ENCODE results near the gene GRHPR. TPM values are rescaled to one million over a fixed set of nuclear protein-coding genes. Genes with fewer than 3 reads are reported as not detected.

The GRHPR gene
- total and polyA plus RNA-seq, 2 of the 8 experiments (the other 6 are each of a cell fraction or from before 2014, with no cell fraction given): 97.0 to 201 TPM

- Histone ChIP-seq H3K4me2 (ENCODE audit: insufficient read depth in 1 of 2, low read depth in 2 of 2, low read length in 2 of 2) (no peak overlapping the region), H3K14ac (ENCODE audit: insufficient read length) (no peak overlapping the region), H4K20me1 (replicated peaks in 1 of 2; ENCODE audit: control insufficient read depth in 1 of 2, insufficient read depth in 2 of 2, low read length in 2 of 2) (no peaks in the 10 kb centered on the region), H3K27ac (ENCODE audit: low read depth, low read length) (no peak overlapping the region), H2BK20ac (ENCODE audit: low read length) (no peak overlapping the region), H3K79me1 (ENCODE audit: low read depth, low read length) (no peaks in the 10 kb centered on the region), H2BK5ac (ENCODE audit: low read depth, low read length) (no peak overlapping the region), H2BK15ac (ENCODE audit: low read length) (no peak overlapping the region), H3K79me2 (ENCODE audit: control insufficient read depth in 1 of 2, insufficient read depth in 2 of 2, low read length in 2 of 2) (no peaks in the 10 kb centered on the region), H3K36me3 (ENCODE audit: control insufficient read depth in 2 of 4, insufficient read depth in 4 of 4, low read length in 3 of 4) (no peaks in the 10 kb centered on the region), H2BK12ac (ENCODE audit: low read depth, low read length) (no peak overlapping the region), H3K9ac (replicated peaks in 1 of 4; ENCODE audit: extremely low read depth in 1 of 4, low read depth in 3 of 4, low read length in 3 of 4) (no peak overlapping the region), H3K27me3 (replicated peaks in 1 of 4; ENCODE audit: control insufficient read depth in 3 of 4, extremely low read depth in 1 of 4, insufficient read depth in 3 of 4, low read length in 3 of 4) (no peaks in the 10 kb centered on the region), H3K56ac (replicated peaks; ENCODE audit: insufficient read length, low read depth, low read length) (no peak overlapping the region), H3K18ac (ENCODE audit: extremely low read depth, low read length) (no peak overlapping the region), H3K23me2 (ENCODE audit: low read depth, low read length) (no peaks in the 10 kb centered on the region; the same call in 1 of the 2 replicates), H2BK120ac (replicated peaks; ENCODE audit: low read depth, low read length) (no peak overlapping the region), H3K23ac (ENCODE audit: insufficient read length) (no peak overlapping the region), H3K9me3 (ENCODE audit: insufficient read depth in 2 of 2, low read depth in 1 of 2, low read length in 1 of 2) (no peaks in the 10 kb centered on the region), H4K8ac (ENCODE audit: extremely low read depth, insufficient read depth, low read length) (no peak overlapping the region), H2AK5ac (ENCODE audit: low read depth, low read length) (no peak overlapping the region), H3K4me3 (ENCODE audit: extremely low read depth in 1 of 4, insufficient read depth in 2 of 4, low read depth in 3 of 4, low read length in 4 of 4) (no peak overlapping the region), H3K4me1 (replicated peaks in 1 of 4; ENCODE audit: control insufficient read depth in 3 of 4, insufficient read depth in 4 of 4, low read length in 3 of 4) (no peaks in the 10 kb centered on the region), H3K4ac (replicated peaks; ENCODE audit: insufficient read length, low read depth, low read length) (no peak overlapping the region), H4K91ac (replicated peaks; ENCODE audit: insufficient read length, low read length) (no peak overlapping the region), H4K5ac (ENCODE audit: insufficient read length, low read depth, low read length) (no peak overlapping the region), H2AFZ (ENCODE audit: low read length) (no peak overlapping the region)
- WGBS, 2 experiments (ENCODE audit: extremely low coverage in 1 of 2, insufficient coverage in 1 of 2, insufficient read length in 1 of 2, insufficient replicate concordance in 2 of 2, low coverage in 1 of 2, low lambda C conversion rate in 2 of 2, missing lambda C conversion rate in 1 of 2): 93% methylated on average over 5 of the region's 5 CpGs; no CpG with 5 or more reads in 1 of the 2 experiments
- DNase-seq (ENCODE audit: low read depth in 1 of 2, low spot score in 2 of 2): no peak
- ChIA-PET CTCF (ENCODE audit: partially characterized antibody) (interaction anchor here (0.9 to 1.0 kb wide), 2 partner anchors 9 to 28 kb away, joined by 3 read pairs; no protein-coding TSS in a partner anchor), POLR2A (ENCODE audit: partially characterized antibody) (no interaction called here)
- no peak for TF ChIP-seq CBX5 (IDR thresholded peaks at IDR 0.05; ENCODE audit: low read depth, low read length)
- TF ChIP-seq EZH2 (IDR thresholded peaks at IDR 0.05; ENCODE audit: low read depth, low read length, severe bottlenecking): no peak
- no peak for TF ChIP-seq SP4 (IDR thresholded peaks at IDR 0.05; ENCODE audit: low read length)
- no peak for TF ChIP-seq TBP (IDR thresholded peaks at IDR 0.05; ENCODE audit: low read depth, low read length)
- no peak for TF ChIP-seq RXRA (IDR thresholded peaks at IDR 0.05; ENCODE audit: insufficient read depth, low read depth, low read length)
- TF ChIP-seq NANOG (IDR thresholded peaks at IDR 0.05; ENCODE audit: insufficient read depth, low read depth, low read length, poor library complexity, severe bottlenecking): no peak
- FAIRE-seq: no peak
These were observed 39.5 kb upstream of the GRHPR start for GRCh38 chr9:37382982-37383357.

All from H1 (cell line).